Progenitor cell of endocrine pancreas (in vitro differentiated cells): ENCODE measurements around the gene WDR27. TPM values are rescaled to one million over a fixed set of nuclear protein-coding genes. Genes with fewer than 3 reads are reported as not detected.

ENCODE experiments used
- DNase-seq: peaks from one replicate; pipeline ENCODE4 v3.0.0; 2021; ENCODE audit warnings: low spot score; ENCODE audit not compliant: unreplicated experiment
- H3K27ac Mint-ChIP-seq: 2 replicates; pipeline ENCODE4 v1.8.0; 2021; ENCODE audit warnings: mild to moderate bottlenecking, moderate library complexity, mixed read lengths
- H3K27me3 Mint-ChIP-seq: 2 replicates; pipeline ENCODE4 v1.8.0; 2021; ENCODE audit warnings: mixed read lengths
- H3K36me3 Mint-ChIP-seq: 2 replicates; pipeline ENCODE4 v1.8.0; 2022; ENCODE audit warnings: mixed read lengths; ENCODE audit not compliant: insufficient read depth
- H3K4me1 Mint-ChIP-seq: 2 replicates; pipeline ENCODE4 v1.8.0; 2021; ENCODE audit warnings: low read depth, mixed read lengths
- H3K4me3 Mint-ChIP-seq: 2 replicates; pipeline ENCODE4 v1.8.0; 2021; ENCODE audit warnings: low read depth, mild to moderate bottlenecking, moderate library complexity, mixed read lengths
- H3K9me3 Mint-ChIP-seq: 2 replicates; pipeline ENCODE4 v1.8.0; 2021; ENCODE audit warnings: low read depth, mixed read lengths
- total RNA-seq: library from RNA; stranded (reverse); gene quantifications from 2 replicates; pipeline ENCODE4 v1.2.1, GENCODE V29; 2021
- TF ChIP-seq, protein P1 (sequence below): fragments of 200-600 bp; sonication (generic); IDR thresholded peaks from one replicate; pipeline ENCODE4 v1.5.0; 2021; ENCODE audit warnings: antibody characterized with exemption, mild to moderate bottlenecking; ENCODE audit not compliant: unreplicated experiment

WDR27 gene
- total RNA-seq, 1 donor from 2014 or later, result 123 TPM

DNA sequence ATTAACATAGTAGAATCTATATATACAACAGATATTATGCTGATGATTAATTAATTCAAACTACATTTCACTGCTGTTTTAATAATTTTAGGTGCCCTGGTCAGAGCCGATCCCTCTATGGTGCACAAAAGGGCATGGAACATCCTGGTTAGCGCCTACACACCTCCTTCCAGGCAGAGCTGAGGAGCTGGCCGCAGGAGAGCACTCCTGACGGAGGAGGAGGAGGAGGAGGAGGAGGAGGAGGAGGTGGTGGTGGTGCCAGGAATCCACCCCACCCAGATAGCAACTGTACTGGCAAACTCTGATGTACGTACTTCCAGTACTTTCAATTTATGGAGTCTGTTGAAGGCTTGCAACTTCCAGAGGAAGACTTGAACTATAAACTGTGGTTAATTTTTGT lies 244.1 kb downstream of the WDR27 start:
- TF ChIP-seq, protein P1, sequence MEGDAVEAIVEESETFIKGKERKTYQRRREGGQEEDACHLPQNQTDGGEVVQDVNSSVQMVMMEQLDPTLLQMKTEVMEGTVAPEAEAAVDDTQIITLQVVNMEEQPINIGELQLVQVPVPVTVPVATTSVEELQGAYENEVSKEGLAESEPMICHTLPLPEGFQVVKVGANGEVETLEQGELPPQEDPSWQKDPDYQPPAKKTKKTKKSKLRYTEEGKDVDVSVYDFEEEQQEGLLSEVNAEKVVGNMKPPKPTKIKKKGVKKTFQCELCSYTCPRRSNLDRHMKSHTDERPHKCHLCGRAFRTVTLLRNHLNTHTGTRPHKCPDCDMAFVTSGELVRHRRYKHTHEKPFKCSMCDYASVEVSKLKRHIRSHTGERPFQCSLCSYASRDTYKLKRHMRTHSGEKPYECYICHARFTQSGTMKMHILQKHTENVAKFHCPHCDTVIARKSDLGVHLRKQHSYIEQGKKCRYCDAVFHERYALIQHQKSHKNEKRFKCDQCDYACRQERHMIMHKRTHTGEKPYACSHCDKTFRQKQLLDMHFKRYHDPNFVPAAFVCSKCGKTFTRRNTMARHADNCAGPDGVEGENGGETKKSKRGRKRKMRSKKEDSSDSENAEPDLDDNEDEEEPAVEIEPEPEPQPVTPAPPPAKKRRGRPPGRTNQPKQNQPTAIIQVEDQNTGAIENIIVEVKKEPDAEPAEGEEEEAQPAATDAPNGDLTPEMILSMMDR, result no peak
- H3K9me3 Mint-ChIP-seq, result peaks cover 4% of the 10 kb centered on the region
- H3K4me1 Mint-ChIP-seq, result peaks cover 10% of the 10 kb centered on the region
- H3K36me3 Mint-ChIP-seq, result no peaks in the 10 kb centered on the region
- H3K4me3 Mint-ChIP-seq, result no peak overlapping the region
- no peak for DNase-seq
- no peaks in the 10 kb centered on the region for H3K27me3 Mint-ChIP-seq
- H3K27ac Mint-ChIP-seq, result no peak overlapping the region

DNA sequence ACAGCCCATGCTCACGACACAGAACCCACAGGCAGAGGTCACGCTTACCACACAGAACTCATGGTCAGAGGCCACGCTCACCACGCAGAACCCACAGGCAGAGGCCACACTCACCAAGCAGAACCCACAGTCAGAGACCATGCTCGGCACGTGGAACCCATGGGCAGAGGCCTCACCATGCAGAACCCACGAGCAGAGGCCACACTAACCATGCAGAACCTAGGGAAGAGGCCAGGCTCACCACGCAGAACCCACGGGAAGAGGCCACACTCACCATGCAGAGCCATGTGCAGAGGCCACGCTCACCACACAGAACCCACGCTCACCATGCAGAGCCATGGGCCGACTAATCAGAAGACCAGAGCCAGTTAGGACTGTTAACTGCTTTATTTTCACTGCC lies 245.0 kb downstream of the WDR27 start:
- Mint-ChIP-seq H3K27ac (no peak overlapping the region), H3K27me3 (peaks cover 3% of the 10 kb centered on the region), H3K36me3 (no peaks in the 10 kb centered on the region), H3K4me1 (peaks cover 10% of the 10 kb centered on the region), H3K9me3 (peaks cover 4% of the 10 kb centered on the region), H3K4me3 (no peak overlapping the region)
- TF ChIP-seq, protein P1, result no peak
- DNase-seq, result no peak

DNA sequence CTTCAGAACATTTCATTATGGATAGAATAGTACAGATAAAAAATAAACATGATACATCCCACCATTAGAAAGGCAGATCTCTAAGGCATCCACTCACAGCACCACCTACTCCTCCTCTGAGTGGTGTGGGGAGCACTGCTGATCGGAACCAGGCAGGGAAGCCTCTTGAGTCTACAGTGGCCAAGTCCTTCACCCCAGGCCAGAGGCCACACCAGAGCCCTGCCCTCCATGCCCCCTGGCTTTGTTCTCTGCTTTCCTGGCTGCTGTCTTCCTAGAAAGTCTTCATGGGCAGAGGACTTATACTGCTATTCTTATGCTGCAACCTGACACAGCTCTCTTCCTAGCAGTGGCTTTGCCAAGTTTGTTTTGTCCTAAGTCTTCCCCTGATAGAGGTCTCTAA lies 246.4 kb downstream of the WDR27 start:
- no peak for DNase-seq
- Mint-ChIP-seq H3K4me1 (peaks cover 10% of the 10 kb centered on the region), H3K9me3 (no peaks in the 10 kb centered on the region), H3K27me3 (peaks cover 3% of the 10 kb centered on the region), H3K36me3 (no peaks in the 10 kb centered on the region), H3K27ac (no peak overlapping the region), H3K4me3 (no peak overlapping the region)
- TF ChIP-seq, protein P1, result no peak

- no peaks in the 10 kb centered on the region for H3K36me3 Mint-ChIP-seq
- TF ChIP-seq, protein P1, result no peak
- no peaks in the 10 kb centered on the region for H3K9me3 Mint-ChIP-seq
- peaks cover 10% of the 10 kb centered on the region for H3K4me1 Mint-ChIP-seq
- no peak overlapping the region for H3K4me3 Mint-ChIP-seq
- no peak overlapping the region for H3K27ac Mint-ChIP-seq
- DNase-seq, result no peak
- H3K27me3 Mint-ChIP-seq, result peaks cover 3% of the 10 kb centered on the region
Measured at GRCh38 chr6:169454872-169455204, 247.0 kb downstream of the WDR27 start.

DNA sequence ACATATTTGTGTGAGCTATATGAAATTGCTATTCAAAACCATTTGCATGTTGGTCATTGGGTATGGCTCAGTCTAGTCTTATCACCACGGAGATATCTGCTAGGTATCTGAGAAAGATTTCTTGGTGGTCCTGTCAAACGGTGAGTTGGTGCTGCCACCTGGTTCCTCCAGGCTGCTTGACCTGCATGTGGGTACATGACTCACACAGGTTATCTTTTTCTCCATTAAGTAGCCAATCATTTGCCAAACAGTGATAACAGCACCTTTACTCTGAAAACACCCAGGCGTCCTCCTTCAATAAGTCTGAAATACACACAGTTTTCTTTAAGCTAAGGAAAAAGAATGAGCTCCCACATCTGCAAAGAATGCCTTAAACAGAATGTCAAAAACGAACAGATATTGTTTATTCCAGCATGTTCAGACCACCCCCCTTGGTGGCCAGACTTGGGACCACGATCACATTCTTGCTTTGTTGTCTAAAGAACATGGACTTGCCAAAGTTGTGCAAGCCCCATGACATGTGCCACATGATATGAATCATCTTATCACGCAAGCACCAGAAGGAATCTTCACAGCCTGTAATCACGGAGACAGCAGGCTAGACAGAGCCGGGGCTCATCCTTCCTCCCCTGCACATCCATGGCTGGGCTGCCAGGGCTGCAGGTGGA lies 247.5 kb downstream of the WDR27 start:
- Mint-ChIP-seq H3K4me1 (peaks cover 10% of the 10 kb centered on the region), H3K27ac (no peak overlapping the region), H3K4me3 (no peak overlapping the region), H3K27me3 (peaks cover 3% of the 10 kb centered on the region), H3K9me3 (no peaks in the 10 kb centered on the region), H3K36me3 (no peaks in the 10 kb centered on the region)
- TF ChIP-seq, protein P1, result no peak
- no peak for DNase-seq
